ENCODE measurements around the gene DNMT1.
A peak's percentile ranks its signal among the peaks of the same experiment; 100 is the strongest.

DNMT1 gene

DNA sequence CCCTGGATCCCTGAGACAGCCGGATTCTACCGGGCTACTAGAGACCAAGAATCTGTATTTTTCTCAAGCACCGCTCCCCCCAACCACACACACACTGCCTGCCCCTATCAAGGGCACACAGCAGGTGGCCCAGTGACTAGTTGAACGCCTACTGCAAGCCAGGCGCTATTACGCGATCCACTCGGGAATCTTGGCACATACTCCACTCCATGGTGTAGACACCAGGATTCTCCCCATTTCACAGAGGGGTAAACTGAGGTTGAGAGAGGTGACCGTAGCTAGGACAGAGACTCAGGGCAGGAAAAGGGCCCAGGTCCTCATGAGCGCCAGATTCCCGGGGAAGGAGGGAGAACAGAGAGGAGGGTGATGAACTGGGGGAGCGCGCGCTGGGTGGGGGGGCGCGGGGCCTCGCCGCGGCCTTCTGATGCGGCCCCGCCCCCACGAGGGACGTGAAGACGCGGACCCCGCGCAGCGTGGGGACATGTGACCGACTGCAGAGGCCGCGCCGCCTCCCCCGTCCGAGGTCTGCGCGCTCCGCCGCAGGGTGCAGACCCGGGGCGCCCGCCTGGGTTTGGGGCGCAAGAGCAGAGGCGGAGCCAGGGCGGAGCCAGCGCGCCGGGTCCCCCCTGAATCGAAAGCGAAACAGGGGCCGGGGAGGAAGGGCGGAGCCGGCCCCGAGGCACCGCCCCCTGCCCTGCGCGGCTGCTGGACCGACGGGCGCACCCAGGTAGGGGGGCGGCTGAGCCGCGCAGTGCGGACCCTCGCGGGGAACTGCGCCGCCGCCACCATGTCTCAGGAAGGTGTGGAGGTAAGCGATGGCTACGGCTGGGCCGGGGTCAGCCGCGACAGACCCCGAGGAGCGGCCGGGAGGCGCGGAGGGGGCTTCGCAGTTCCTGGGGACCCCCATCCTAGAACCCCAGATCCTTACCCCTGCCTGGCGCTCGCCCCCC lies 108.8 kb downstream of the DNMT1 start, which contains the start of gene SHFL:
SHFL (plus strand) TSS at position 677 of the 950 bp plus-strand sequence; CDS start at position 788, 111 bp downstream.
- H3K4me3 Mint-ChIP-seq, result peak within 1 kb of the TSS; percentile 85
- H3K9me3 Mint-ChIP-seq, result no peaks in the 10 kb centered on the region
- peak within 1 kb of the TSS; percentile 90 for H3K27ac Mint-ChIP-seq

DNA sequence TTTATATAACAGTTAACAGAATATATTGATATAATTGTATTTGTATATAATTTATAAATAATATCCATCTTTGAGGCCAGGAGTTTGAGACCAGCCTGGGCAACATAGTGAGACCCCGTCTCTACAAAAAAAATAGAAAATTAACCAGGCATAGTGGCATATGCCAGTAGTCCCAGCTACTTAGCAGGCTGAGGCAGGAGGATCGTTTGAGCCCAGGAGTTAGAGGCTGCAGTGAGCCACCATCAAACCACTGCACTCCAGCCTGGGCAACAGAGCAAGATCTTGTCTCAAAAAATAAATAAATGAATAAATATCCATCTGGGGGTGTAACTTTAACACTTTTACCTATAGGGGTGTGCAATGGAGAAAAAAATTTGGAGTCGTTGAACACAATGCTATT lies 110.0 kb downstream of the DNMT1 start:
- Mint-ChIP-seq H3K9me3 (no peaks in the 10 kb centered on the region), H3K4me3 (peak overlapping the region; percentile 20), H3K4me1 (ENCODE audit: low read depth) (peaks cover 6% of the 10 kb centered on the region), H3K27ac (no peak overlapping the region), H3K27me3 (no peaks in the 10 kb centered on the region), H3K36me3 (ENCODE audit: low read depth) (peaks cover 6% of the 10 kb centered on the region)

More for the DNA sequence above, 108.8 kb downstream of the DNMT1 start, which contains the start of gene SHFL:
- Mint-ChIP-seq H3K27me3 (no peaks in the 10 kb centered on the region), H3K4me1 (ENCODE audit: low read depth) (peaks cover 6% of the 10 kb centered on the region), H3K36me3 (ENCODE audit: low read depth) (peaks cover 10% of the 10 kb centered on the region)

DNA sequence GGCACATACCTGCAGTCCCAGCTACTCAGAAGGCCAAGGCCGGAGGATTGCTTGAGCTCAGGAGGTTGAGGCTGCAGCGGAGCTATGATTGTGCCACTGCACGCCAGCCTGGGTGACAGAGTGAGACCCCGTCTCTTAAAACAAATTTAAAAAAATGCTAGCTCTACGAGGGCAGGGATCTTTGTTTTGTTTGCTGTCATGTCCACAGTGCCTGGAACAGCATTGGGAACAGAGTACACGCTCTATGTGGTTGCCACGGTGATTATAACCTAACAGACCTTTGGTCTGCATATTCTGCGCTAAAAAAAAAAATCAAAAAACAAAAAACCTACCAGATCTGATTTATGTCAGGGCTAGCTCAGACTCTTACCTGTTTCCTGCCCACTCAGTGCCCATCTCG lies 110.8 kb downstream of the DNMT1 start:
- Mint-ChIP-seq H3K4me3 (no peak overlapping the region), H3K36me3 (ENCODE audit: low read depth) (no peaks in the 10 kb centered on the region), H3K9me3 (no peaks in the 10 kb centered on the region), H3K27me3 (no peaks in the 10 kb centered on the region), H3K4me1 (ENCODE audit: low read depth) (peaks cover 6% of the 10 kb centered on the region), H3K27ac (no peak overlapping the region)

All from stimulated activated naive CD8-positive, alpha-beta T cell treated with anti-CD3 and anti-CD28 coated beads, Interleukin-15, Interleukin-2, amounts not matched to agents 100 ng/mL and 50 ng/mL, for 24 hours (primary cell).